Choroid plexus epithelial cell (primary cell): Measurements from ENCODE around the gene SPNS3.
A peak's percentile ranks its signal among the peaks of the same experiment; 100 is the strongest.

Experiments used
- DNase-seq: peaks from one replicate; pipeline ENCODE4 v3.0.0-alpha.2; 2010; ENCODE audit warnings: low read depth
- H3K4me3 ChIP-seq: 2 replicates; pipeline ENCODE4 v1.5.1; 2011; ENCODE audit warnings: low read depth, mild to moderate bottlenecking, control low read depth, low read length, moderate library complexity
- TF ChIP-seq, protein P1 (sequence below): conservative IDR thresholded peaks from 2 replicates; pipeline ENCODE4 v1.5.1; 2011; ENCODE audit warnings: low read depth, mild to moderate bottlenecking, control low read depth, inconsistent platforms, low read length, moderate library complexity

Gene SPNS3

GRCh38 chr17:4487820-4488716 is 54.3 kb downstream of the SPNS3 start:
- no peak for DNase-seq
- TF ChIP-seq, protein P1, sequence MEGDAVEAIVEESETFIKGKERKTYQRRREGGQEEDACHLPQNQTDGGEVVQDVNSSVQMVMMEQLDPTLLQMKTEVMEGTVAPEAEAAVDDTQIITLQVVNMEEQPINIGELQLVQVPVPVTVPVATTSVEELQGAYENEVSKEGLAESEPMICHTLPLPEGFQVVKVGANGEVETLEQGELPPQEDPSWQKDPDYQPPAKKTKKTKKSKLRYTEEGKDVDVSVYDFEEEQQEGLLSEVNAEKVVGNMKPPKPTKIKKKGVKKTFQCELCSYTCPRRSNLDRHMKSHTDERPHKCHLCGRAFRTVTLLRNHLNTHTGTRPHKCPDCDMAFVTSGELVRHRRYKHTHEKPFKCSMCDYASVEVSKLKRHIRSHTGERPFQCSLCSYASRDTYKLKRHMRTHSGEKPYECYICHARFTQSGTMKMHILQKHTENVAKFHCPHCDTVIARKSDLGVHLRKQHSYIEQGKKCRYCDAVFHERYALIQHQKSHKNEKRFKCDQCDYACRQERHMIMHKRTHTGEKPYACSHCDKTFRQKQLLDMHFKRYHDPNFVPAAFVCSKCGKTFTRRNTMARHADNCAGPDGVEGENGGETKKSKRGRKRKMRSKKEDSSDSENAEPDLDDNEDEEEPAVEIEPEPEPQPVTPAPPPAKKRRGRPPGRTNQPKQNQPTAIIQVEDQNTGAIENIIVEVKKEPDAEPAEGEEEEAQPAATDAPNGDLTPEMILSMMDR = no peak
- no peak overlapping the region for H3K4me3 ChIP-seq

DNA sequence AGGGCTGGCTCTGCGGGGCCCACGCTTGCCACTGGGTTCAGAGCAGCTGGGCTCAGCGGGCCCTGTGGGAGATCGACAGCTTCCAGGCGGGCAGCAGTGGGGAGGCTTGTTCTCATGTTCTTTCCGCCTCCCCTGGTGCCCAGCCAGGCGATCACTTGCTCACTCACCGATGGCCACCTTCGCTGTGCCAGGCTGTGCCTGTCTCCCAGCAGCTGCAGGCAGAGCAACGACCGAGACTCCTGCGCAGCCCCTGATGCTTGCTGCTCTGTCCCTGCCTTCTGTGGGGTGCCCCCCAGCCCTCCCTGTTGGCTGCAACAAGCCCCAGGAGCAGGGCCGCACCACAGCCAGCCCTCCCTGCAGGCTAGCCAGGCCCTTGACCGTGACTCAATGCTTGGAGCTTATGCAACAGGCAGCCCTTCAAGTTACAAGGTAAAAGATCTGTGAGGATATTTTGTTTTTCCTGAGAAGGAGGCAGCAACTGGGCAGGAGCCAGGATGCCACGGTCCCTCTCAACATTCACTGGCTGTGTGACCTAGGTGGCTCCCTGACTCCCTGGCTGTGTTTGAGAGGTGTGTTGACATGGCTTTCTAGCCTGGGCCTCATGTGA is 55.4 kb downstream of the SPNS3 start:
- TF ChIP-seq, protein P1 = no peak
- no peak overlapping the region for H3K4me3 ChIP-seq
- peak; percentile 25 for DNase-seq

DNA sequence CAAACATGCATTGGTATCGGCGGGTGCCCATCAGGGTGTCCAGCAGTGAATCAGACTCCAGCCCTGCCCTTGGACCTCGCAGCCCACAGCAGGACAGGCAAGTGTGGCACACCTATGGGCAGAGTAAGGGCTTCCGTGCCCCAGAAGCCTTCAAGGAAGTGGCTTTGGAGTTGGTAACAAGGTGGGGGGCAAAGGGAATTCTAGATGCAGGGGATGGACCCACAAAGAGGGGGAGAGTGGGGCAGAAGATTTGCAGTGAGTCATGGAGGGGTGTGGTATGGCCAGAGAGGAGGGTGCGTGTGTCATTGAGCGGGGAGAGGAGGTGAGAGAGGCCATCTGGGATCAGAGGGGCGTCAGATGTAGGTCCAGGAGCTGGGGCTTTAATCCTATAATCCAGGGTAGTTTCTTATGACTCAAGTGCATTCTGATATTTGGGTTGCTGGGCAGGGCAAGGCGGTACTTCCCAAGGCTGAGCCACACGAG is 56.4 kb downstream of the SPNS3 start:
- DNase-seq = no peak
- TF ChIP-seq, protein P1 = no peak
- H3K4me3 ChIP-seq = no peak overlapping the region

DNA sequence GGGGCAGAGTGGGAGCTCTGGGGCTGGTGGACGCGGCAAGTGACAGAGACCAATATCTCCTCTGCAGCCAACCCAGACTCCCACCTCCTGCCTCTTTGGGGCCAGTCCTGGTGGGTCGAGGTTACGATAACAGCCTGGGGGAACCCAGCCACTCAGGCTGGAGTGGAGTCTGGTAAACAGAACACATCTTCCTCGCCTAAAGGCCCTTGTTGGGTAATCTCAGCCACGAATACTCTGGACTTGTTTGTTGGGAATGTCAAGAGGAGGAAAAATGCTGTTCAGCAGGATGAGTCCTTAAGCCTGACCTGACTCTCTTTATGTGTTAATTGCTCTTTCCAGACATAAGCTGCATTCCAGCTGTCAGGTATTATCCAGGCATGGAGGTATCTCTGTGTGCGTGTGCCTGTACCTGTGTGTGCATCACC is 56.9 kb downstream of the SPNS3 start:
- no peak overlapping the region for H3K4me3 ChIP-seq
- TF ChIP-seq, protein P1 = no peak
- no peak for DNase-seq

DNA sequence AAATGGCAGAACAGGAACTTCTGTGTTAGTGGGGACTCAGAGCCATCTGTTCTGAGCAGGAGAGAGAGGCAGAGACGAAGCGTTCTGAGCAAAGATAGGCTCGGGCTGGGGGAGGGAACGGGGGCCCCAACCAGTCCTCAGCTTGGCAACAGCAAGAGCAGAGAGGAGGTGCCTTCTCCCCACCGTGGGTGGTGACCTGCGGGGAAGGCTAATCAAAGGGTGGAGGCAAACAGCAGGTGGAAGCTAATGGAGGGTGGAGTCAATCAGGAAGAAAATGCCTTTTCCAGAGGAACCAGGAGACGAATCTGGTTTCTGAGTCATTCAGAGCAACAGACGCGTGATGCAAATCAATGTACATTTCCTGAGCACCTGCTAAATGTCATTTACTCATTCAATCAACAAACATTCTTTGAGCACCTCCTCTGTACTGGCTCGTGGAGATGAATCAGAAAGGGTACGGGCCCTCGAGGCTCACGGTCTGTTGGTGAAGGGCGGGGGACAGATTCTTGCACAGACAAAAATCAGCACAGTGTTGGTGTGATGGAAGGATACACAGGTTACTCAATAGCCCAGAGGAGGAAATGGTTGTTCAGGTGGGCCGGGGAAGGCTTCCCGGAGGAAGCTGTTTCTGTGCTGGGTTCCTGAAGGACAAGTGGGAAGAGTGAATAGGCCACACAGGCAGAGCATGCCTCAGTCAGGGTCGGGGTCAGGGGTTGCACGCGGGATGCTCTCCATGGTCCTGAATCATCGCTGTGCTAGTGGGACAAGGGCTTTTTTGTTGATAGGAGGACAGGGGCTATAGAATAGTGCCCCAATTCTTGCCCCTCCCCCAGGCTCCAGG is 59.2 kb downstream of the SPNS3 start:
- DNase-seq = peak; percentile 41
- TF ChIP-seq, protein P1 = no peak
- H3K4me3 ChIP-seq = no peak overlapping the region

DNA sequence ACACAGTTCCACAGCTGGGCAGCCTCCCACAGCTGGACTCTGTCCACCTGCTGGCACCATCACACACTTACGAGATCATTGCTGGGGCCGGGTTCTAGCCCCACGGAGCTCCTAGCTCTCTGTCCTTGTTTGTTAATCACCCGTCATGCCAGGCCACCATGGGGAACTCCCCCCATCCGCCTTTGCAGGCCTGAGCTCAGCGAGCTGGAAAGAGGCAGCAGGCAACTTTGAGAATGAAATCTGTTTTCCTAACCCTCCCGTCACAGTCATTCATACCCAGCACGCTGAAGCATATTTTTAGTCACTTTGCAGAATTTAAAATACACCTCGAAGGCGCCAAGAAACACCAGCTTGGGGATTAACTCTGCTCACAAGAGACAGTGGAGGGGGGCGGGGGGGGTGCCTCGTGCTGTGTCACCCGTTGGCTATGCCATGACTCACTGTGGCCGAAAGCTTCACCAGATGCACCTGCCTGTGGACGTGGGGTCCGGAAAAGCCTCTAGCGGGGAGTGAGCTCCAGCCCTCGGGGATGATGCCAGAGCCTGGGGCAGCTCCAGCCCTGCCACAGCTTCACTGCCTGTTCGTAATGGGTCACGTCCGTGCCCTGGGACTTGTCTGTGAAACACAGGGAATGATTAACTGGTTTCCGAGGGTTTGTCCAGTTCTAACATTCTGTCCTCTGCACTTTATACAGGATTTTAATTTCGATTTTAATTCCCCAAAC is 63.5 kb downstream of the SPNS3 start:
- TF ChIP-seq, protein P1 = no peak
- DNase-seq = no peak

More for the DNA sequence above, 63.5 kb downstream of the SPNS3 start:
- H3K4me3 ChIP-seq = no peak overlapping the region
